Hindlimb muscle (tissue), 1 donor: ENCODE measurements around the gene IL1F10. TPM values are rescaled to one million over a fixed set of nuclear protein-coding genes. Genes with fewer than 3 reads are reported as not detected.

ENCODE experiments used
- DNase-seq: peaks from one replicate; pipeline ENCODE4 v3.0.0-alpha.2; 2013
- polyA plus RNA-seq: library from polyadenylated mRNA; unstranded; fragments of 120-200 nt; gene quantifications from one replicate; pipeline ENCODE4 v1.2.1, GENCODE V29; 2013; ENCODE audit not compliant: insufficient read length

The IL1F10 gene
- polyA plus RNA-seq, 1 donor, result not detected

- DNase-seq, result no peak
Observed at GRCh38 chr2:113058998-113059960, 8.5 kb upstream of the IL1F10 start, which contains the start of gene IL36RN. TSS of gene IL36RN (plus strand) at chr2:113059198. CDS start at chr2:113059439, 241 bp downstream.

- no peak for DNase-seq
Observed at GRCh38 chr2:113060396-113060795, 7.4 kb upstream of the IL1F10 start.

DNA sequence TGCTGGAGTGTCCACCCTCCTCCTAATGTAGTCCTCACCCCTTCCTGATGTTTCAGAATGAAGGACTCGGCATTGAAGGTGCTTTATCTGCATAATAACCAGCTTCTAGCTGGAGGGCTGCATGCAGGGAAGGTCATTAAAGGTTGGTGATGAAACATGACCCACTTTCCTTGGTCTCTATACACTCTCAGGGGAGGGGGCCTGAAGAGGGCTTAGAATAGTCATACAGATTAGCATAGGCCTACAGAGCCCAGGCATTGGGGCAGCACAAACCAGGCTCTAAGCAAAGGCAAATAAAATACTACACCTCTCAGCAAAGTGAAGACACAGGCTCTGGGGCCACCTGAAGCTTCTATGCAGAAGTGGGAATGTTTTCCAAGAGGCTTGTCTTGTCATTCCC is 7.0 kb upstream of the IL1F10 start:
- DNase-seq, result no peak

GRCh38 chr2:113061241-113061640 is 6.5 kb upstream of the IL1F10 start:
- no peak for DNase-seq

- DNase-seq, result no peak
Observed at GRCh38 chr2:113061896-113062770, 5.6 kb upstream of the IL1F10 start.

DNA sequence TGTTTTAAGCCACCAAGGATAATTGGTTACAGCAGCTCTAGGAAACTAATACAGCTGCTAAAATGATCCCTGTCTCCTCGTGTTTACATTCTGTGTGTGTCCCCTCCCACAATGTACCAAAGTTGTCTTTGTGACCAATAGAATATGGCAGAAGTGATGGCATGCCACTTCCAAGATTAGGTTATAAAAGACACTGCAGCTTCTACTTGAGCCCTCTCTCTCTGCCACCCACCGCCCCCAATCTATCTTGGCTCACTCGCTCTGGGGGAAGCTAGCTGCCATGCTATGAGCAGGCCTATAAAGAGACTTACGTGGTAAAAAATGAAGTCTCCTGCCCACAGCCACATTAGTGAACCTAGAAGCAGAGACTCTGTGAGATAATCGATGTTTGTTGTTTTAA is 3.5 kb upstream of the IL1F10 start:
- no peak for DNase-seq

DNA sequence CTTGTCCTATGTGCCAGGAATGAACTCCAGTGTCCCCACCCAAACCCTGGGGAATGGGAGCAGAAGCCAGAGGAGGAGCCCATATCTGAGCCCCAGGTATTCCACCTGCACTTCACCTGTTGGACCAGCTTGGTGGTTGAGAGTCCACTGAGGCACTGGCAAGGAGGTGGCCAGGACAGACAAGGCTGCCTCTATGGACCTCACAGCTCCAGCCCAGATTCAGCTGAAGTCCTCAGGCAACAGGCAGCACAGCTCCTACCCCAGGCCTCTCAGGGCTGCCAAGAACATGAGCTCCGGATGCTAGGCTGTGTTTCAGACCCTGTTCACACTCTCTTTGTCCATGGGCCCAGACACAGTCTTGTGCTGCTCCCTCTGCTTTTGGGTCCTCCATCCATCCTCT is 2.9 kb upstream of the IL1F10 start:
- no peak for DNase-seq

GRCh38 chr2:113068249-113068648 is 479 bp downstream of the IL1F10 start:
- DNase-seq, result no peak

- DNase-seq, result no peak
Observed at GRCh38 chr2:113068706-113069485, 1.1 kb downstream of the IL1F10 start.

DNA sequence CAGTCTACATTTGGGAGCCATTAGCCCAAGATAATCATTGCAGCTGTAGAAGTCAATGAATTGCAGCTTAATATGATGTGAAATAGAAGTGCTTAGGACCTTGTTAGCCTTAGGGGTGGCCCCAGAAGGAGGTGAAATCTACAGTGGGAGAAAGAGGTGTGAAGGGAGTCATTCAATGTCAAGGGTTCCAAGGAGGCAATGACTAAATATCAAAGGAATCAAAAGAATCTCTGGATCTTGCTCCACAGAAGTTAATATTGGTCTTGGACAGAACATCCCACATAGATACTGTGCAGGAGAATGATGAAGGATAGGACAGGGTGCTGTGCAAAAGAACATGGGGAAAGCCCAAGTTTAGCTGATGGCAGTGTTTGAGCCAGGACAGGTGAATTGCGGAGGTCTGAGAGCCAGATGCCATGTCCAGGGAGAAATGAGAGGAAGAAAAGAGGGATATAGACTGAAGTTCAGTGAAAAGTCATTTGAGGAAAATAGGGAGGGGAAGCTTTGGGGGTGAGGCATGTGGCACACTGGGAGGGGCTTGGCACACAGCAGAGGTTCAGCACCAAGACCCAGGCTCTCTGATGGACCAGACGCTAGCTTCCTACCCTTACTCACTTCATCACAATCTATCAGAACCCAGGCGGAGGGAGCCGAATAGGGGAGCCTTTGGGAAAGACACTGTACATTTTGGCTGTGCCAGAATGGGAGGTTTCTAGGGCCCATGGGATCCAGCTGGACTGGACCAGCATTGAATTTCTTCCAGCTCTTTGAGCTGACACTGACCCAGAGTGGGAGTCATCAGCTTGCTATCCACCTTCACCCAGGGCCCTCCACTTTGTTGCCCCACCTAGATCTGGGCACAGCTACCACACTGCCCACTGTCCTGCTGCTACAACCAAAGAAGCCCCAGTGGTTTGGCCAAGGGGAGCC is 2.2 kb downstream of the IL1F10 start:
- no peak for DNase-seq

DNA sequence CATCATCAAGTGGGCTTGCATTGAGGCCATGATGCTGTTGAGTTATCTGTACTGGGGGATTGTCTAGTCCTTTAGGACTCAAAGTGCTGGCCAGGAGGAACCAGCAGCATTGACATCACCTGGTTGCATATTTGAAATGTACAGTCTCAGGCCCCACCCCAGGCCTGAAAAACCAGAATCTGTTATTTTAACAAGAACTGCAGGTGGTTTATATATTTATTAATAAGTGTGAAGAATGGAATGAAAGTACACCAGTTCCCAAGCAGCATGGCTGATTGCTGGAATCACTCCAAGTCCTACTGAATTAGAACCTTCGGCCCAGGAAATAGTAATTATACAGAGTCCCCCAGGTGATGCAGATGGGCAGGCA is 2.8 kb downstream of the IL1F10 start:
- DNase-seq, result no peak

GRCh38 chr2:113072584-113072983 is 4.8 kb downstream of the IL1F10 start:
- DNase-seq, result no peak

DNA sequence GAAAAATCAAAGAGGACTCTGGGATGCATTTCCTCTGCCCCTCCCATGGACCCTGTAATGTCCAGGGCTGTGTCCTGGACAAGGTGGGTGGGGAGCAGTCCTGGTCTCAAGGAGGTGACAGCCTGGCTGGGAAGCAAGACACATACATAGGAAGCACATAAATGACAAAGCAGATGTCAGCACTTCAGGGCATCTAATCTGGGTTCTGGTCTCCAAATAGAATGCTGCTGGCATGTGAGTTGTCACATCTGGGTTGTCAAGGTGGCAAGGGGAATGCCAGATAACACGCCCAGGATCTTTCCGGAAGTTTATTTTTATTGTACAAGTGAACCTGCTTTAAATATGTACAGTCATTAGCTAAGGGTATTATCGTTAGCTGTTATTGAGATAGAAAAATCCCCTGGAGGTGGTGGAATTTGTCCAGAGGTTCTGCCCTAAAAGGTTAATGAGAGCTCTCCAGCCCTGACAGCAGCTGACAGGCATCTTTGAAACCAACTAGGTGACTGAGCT is 5.6 kb downstream of the IL1F10 start:
- DNase-seq, result no peak

GRCh38 chr2:113075030-113075429 is 7.3 kb downstream of the IL1F10 start:
- DNase-seq, result no peak

DNA sequence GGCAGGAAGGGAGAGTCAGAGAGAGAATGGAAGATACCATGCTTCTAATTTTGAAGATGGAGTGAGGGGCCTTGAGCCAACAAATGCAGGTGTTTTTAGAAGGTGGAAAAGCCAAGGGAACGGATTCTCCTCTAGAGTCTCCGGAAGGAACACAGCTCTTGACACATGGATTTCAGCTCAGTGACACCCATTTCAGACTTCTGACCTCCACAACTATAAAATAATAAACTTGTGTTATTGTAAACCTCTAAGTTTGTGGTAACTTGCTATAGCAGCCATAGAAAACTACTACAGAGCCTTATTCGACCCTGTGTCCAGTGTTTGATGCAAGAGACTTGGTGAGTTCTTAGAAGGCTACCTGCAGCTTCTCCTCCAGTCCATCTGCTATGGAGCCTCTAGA is 7.8 kb downstream of the IL1F10 start:
- no peak for DNase-seq

DNA sequence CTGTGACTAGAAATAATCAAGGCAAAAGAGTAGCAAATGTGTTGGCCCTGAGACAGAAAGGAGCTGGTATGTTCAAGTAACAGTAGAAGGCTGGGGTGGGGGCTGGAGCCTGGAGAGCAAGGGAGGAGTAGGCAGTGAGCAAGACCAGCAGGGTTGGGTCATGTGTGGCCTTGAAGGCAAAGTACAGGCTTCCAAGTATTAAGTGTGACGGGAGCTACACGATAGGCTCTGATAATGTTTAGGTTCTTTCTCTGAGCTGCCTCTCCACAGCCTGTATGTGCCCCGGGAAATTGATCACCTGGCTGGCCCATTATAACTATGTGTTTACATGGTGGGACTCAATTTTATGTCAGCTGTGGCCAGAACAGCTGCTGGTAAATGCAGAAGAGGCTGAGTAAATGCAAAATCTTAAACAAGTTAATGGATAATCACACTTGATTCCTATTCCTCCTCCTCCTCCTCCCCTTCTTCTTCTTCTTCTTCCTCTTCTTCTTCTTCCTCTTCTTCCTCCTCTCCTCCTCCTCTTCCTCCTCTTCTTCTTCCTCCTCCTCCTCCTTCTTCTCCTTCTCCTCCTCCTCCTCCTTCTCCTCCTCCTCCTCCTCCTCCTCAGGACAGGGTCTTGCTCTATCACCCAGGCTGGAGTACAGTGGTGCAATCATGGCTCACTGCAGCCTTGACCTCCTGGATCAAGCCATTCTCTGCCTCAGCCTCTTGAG is 9.3 kb downstream of the IL1F10 start:
- no peak for DNase-seq

DNA sequence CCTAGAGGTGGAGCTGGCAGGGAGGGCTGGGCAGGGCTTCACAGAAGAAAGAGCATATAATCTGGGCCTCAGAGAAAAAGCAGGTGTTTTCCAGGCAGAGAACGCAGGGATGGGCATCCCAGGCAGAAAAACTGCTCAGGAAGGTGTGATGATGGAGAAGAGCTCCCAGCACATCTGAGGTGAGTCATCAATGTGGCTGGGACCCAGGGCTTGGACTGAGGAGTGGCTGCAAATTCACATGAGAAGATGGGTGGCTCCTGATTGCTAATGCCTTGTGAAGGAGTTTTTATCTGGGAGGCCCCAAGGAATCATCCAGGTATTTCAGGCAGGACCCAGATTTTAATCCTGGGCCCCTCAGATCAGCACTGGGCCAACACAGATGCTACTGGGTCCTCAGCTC is 10.2 kb downstream of the IL1F10 start:
- DNase-seq, result no peak

DNA sequence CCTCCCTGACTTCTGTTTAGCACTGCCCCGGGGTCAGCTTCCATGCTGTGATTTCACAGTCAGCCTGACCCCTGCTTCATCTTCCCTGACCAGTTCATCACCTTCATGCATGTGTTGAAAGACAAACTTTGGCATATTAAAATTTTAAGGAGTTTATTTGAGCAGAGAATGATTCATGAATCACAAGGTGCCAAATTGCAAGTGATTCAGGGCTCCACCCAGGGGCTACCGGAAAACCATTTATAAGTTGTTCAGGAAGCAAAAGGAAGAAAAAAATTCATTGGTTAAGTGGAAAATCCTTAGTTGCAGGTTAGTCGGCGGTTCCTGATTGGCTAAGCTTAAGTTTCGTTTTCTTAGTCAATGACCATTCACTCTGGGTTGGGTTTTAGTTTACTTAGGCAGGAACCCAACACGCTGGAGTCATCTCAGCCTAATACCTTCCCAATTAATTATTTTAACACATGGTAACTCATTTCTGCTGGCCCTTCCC is 10.6 kb downstream of the IL1F10 start:
- no peak for DNase-seq

- no peak for DNase-seq
Observed at GRCh38 chr2:113079131-113079530, 11.4 kb downstream of the IL1F10 start.

DNA sequence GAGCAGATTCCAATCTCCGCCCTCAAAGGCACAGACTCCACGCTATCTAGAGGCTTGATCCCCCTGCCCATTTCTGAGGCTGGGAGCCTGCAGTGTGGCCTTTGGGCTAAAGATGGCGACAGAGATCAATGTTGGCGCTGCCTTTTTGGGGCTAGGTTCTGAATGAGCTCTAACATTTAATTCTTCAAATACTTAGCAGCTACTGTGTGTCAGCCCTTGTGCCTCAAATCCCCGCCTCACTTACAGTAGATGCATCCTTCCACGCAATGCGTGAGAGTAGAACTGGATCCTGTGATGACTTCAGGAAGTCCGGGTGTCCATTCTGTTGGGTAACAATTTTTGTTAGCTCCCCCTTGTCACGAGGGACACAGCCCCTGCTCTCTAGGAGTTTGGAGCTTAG is 12.4 kb downstream of the IL1F10 start:
- peak; percentile 11 for DNase-seq
